GM23248 (cell line): Measurements from ENCODE around the gene AKAP6.

Source experiments
- EZH2 ChIP-seq: fragments of 200-600 bp; sonication (generic); IDR thresholded peaks from 2 replicates; pipeline ENCODE4 v1.6.1; 2018; ENCODE audit warnings: antibody characterized with exemption, mild to moderate bottlenecking; ENCODE audit not compliant: insufficient read depth, poor library complexity, severe bottlenecking
- EZH2phosphoT487 ChIP-seq: fragments of 200-600 bp; sonication (generic); IDR thresholded peaks from 2 replicates; pipeline ENCODE4 v1.6.1; 2018; ENCODE audit warnings: antibody characterized with exemption, moderate library complexity, mild to moderate bottlenecking, low read depth; ENCODE audit not compliant: insufficient read depth

DNA sequence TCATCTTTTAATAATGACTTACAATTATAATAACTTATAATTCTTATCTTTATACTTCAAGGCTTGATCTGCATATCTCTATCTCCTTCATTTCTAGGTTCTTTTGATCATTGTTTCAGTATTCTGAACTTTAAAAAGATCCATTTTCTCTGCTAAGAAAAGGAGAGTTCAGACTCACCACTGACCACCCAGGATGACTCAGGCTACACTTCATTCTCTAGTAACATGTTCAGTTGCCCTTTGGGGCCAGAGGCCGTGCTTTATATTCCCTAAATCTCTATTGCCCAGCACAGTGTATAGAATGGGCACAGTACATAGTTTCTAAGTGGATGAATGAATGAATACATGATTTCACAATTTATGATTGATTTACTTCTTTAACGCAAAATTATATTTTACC lies 268.7 kb downstream of the AKAP6 start:
- no peak for TF ChIP-seq EZH2phosphoT487
- TF ChIP-seq EZH2, result no peak
